Skeletal muscle satellite cell (primary cell): ENCODE measurements around the gene ABLIM1.

Experiments used
- H3K27me3 ChIP-seq: 2 replicates; pipeline ENCODE4 v1.7.0; 2013; ENCODE audit warnings: low read length; ENCODE audit not compliant: control insufficient read depth, insufficient read depth
- H3K36me3 ChIP-seq: 2 replicates; pipeline ENCODE4 v1.7.0; 2013; ENCODE audit warnings: mild to moderate bottlenecking, control low read depth, low read length; ENCODE audit not compliant: insufficient read depth
- H3K4me1 ChIP-seq: 2 replicates; pipeline ENCODE4 v1.7.0; 2013; ENCODE audit warnings: low read length; ENCODE audit not compliant: control insufficient read depth, insufficient read depth
- H3K4me2 ChIP-seq: 2 replicates; pipeline ENCODE4 v1.7.0; 2013; ENCODE audit warnings: mild to moderate bottlenecking, low read length
- H3K4me3 ChIP-seq: 2 replicates; pipeline ENCODE4 v1.7.0; 2013; ENCODE audit warnings: low read length
- H3K9ac ChIP-seq: 2 replicates; pipeline ENCODE4 v1.7.0; 2013; ENCODE audit warnings: mild to moderate bottlenecking, low read depth, low read length, moderate library complexity
- H3K9me3 ChIP-seq: replicated peaks from 2 replicates; pipeline ENCODE4 v1.7.0; 2013; ENCODE audit warnings: mild to moderate bottlenecking, control low read depth, low read length

ABLIM1 gene

GRCh38 chr10:114489521-114490310 is 168.4 kb downstream of the ABLIM1 start:
- Histone ChIP-seq H3K4me2 (no peak overlapping the region), H3K4me3 (no peak overlapping the region), H3K36me3 (no peaks in the 10 kb centered on the region)

GRCh38 chr10:114487815-114488536 is 170.1 kb downstream of the ABLIM1 start:
- no peaks in the 10 kb centered on the region for H3K27me3 ChIP-seq
- no peak overlapping the region for H3K4me2 ChIP-seq
- no peaks in the 10 kb centered on the region for H3K4me1 ChIP-seq
- no peaks in the 10 kb centered on the region for H3K9me3 ChIP-seq
- H3K9ac ChIP-seq, result no peak overlapping the region
- H3K4me3 ChIP-seq, result no peak overlapping the region
- H3K36me3 ChIP-seq, result no peaks in the 10 kb centered on the region

More at GRCh38 chr10:114489521-114490310, 168.4 kb downstream of the ABLIM1 start:
- Histone ChIP-seq H3K27me3 (no peaks in the 10 kb centered on the region), H3K9me3 (no peaks in the 10 kb centered on the region), H3K4me1 (no peaks in the 10 kb centered on the region), H3K9ac (no peak overlapping the region)

- no peaks in the 10 kb centered on the region for H3K36me3 ChIP-seq
- H3K9me3 ChIP-seq, result no peaks in the 10 kb centered on the region
- no peaks in the 10 kb centered on the region for H3K27me3 ChIP-seq
- H3K9ac ChIP-seq, result no peak overlapping the region
- no peak overlapping the region for H3K4me2 ChIP-seq
- no peak overlapping the region for H3K4me3 ChIP-seq
- H3K4me1 ChIP-seq, result no peaks in the 10 kb centered on the region
Measured at GRCh38 chr10:114486938-114487814, 170.9 kb downstream of the ABLIM1 start.

GRCh38 chr10:114485696-114486400 is 172.2 kb downstream of the ABLIM1 start:
- no peaks in the 10 kb centered on the region for H3K36me3 ChIP-seq
- H3K4me1 ChIP-seq, result no peaks in the 10 kb centered on the region
- no peak overlapping the region for H3K9ac ChIP-seq
- no peak overlapping the region for H3K4me2 ChIP-seq
- H3K27me3 ChIP-seq, result no peaks in the 10 kb centered on the region
- H3K4me3 ChIP-seq, result no peak overlapping the region
- no peaks in the 10 kb centered on the region for H3K9me3 ChIP-seq

GRCh38 chr10:114483575-114483974 is 174.5 kb downstream of the ABLIM1 start:
- Histone ChIP-seq H3K9me3 (no peaks in the 10 kb centered on the region), H3K36me3 (no peaks in the 10 kb centered on the region), H3K4me1 (no peaks in the 10 kb centered on the region), H3K27me3 (peaks cover 7% of the 10 kb centered on the region), H3K9ac (no peak overlapping the region), H3K4me2 (no peak overlapping the region), H3K4me3 (no peak overlapping the region)

GRCh38 chr10:114482480-114483304 is 175.4 kb downstream of the ABLIM1 start:
- H3K4me3 ChIP-seq, result no peak overlapping the region
- H3K9me3 ChIP-seq, result no peaks in the 10 kb centered on the region
- no peaks in the 10 kb centered on the region for H3K36me3 ChIP-seq
- no peak overlapping the region for H3K4me2 ChIP-seq
- peaks cover 11% of the 10 kb centered on the region for H3K27me3 ChIP-seq
- no peak overlapping the region for H3K9ac ChIP-seq
- no peaks in the 10 kb centered on the region for H3K4me1 ChIP-seq

- no peak overlapping the region for H3K9ac ChIP-seq
- H3K4me3 ChIP-seq, result no peak overlapping the region
- no peaks in the 10 kb centered on the region for H3K36me3 ChIP-seq
- no peak overlapping the region for H3K4me2 ChIP-seq
- no peaks in the 10 kb centered on the region for H3K4me1 ChIP-seq
- H3K9me3 ChIP-seq, result no peaks in the 10 kb centered on the region
- peaks cover 11% of the 10 kb centered on the region for H3K27me3 ChIP-seq
Measured at GRCh38 chr10:114481055-114481454, 177.0 kb downstream of the ABLIM1 start.

GRCh38 chr10:114479836-114480235 is 178.2 kb downstream of the ABLIM1 start:
- Histone ChIP-seq H3K4me3 (no peak overlapping the region), H3K9me3 (no peaks in the 10 kb centered on the region), H3K9ac (no peak overlapping the region), H3K4me2 (no peak overlapping the region), H3K4me1 (no peaks in the 10 kb centered on the region), H3K36me3 (no peaks in the 10 kb centered on the region), H3K27me3 (peaks cover 11% of the 10 kb centered on the region)

- no peaks in the 10 kb centered on the region for H3K9me3 ChIP-seq
- H3K4me1 ChIP-seq, result no peaks in the 10 kb centered on the region
- no peak overlapping the region for H3K9ac ChIP-seq
- H3K36me3 ChIP-seq, result no peaks in the 10 kb centered on the region
- H3K27me3 ChIP-seq, result peaks cover 11% of the 10 kb centered on the region
- no peak overlapping the region for H3K4me3 ChIP-seq
- H3K4me2 ChIP-seq, result no peak overlapping the region
Measured at GRCh38 chr10:114479307-114479706, 178.8 kb downstream of the ABLIM1 start.

- Histone ChIP-seq H3K36me3 (no peaks in the 10 kb centered on the region), H3K4me1 (no peaks in the 10 kb centered on the region), H3K9ac (no peak overlapping the region), H3K27me3 (peaks cover 11% of the 10 kb centered on the region), H3K9me3 (no peaks in the 10 kb centered on the region), H3K4me2 (no peak overlapping the region), H3K4me3 (no peak overlapping the region)
Measured at GRCh38 chr10:114478281-114478680, 179.8 kb downstream of the ABLIM1 start.
